Measurements from ENCODE around the gene GDNF.

GRCh38 chr5:37767251-37767650 lies 72.6 kb downstream of the GDNF start:
- TF ChIP-seq POLR2AphosphoS5 (IDR thresholded peaks at IDR 0.05; ENCODE audit: low read depth, low read length) (no peak), FOXP2 (optimal IDR thresholded peaks at IDR 0.05; ENCODE audit: borderline replicate concordance, extremely low read depth, extremely low read length, insufficient read depth) (no peak), REST (IDR thresholded peaks at IDR 0.05; ENCODE audit: insufficient read depth in 1 of 2, low read depth in 2 of 2, low read length in 2 of 2) (no peak)
